GM03348 (cell line): ENCODE measurements around the gene KLHL26.
"Not testable (repeated sequence)": the region's sequence is repeated elsewhere in the genome, so short reads cannot be mapped to it uniquely, and the experiment has no call there.

Experiments
- DNase-seq: peaks from one replicate; pipeline ENCODE4 v3.0.0; 2012; ENCODE audit warnings: low spot score

KLHL26 gene

GRCh38 chr19:18665771-18666202 lies 29.0 kb downstream of the KLHL26 start:
- DNase-seq: no peak

- no peak for DNase-seq
Observed at GRCh38 chr19:18666317-18666716, 29.5 kb downstream of the KLHL26 start.

GRCh38 chr19:18666784-18667183 lies 30.0 kb downstream of the KLHL26 start:
- no peak for DNase-seq

GRCh38 chr19:18667531-18668251 lies 30.9 kb downstream of the KLHL26 start:
- no peak for DNase-seq

- DNase-seq: no peak
Observed at GRCh38 chr19:18668252-18668631, 31.4 kb downstream of the KLHL26 start.

- DNase-seq: no peak
Observed at GRCh38 chr19:18668744-18669523, 32.1 kb downstream of the KLHL26 start.

GRCh38 chr19:18669524-18669817 lies 32.6 kb downstream of the KLHL26 start:
- DNase-seq: no peak

GRCh38 chr19:18669883-18670282 lies 33.1 kb downstream of the KLHL26 start:
- DNase-seq: no peak

- no peak for DNase-seq
Observed at GRCh38 chr19:18670312-18670711, 33.5 kb downstream of the KLHL26 start.

GRCh38 chr19:18671303-18672043 lies 34.6 kb downstream of the KLHL26 start:
- no peak for DNase-seq

GRCh38 chr19:18672044-18672451 lies 35.2 kb downstream of the KLHL26 start:
- no peak for DNase-seq

GRCh38 chr19:18672606-18673337 lies 35.9 kb downstream of the KLHL26 start:
- DNase-seq: peak; percentile 42

GRCh38 chr19:18674616-18675015 lies 37.8 kb downstream of the KLHL26 start:
- DNase-seq: no peak

- DNase-seq: no peak
Observed at GRCh38 chr19:18675779-18676178, 39.0 kb downstream of the KLHL26 start.

- DNase-seq: no peak
Observed at GRCh38 chr19:18676692-18677091, 39.9 kb downstream of the KLHL26 start.

- no peak for DNase-seq
Observed at GRCh38 chr19:18677156-18677555, 40.3 kb downstream of the KLHL26 start.

- DNase-seq: not testable (repeated sequence)
Observed at GRCh38 chr19:18680148-18680547, 43.3 kb downstream of the KLHL26 start.

- no peak for DNase-seq
Observed at GRCh38 chr19:18682807-18683108, 45.9 kb downstream of the KLHL26 start.

- peak; percentile 100 for DNase-seq
Observed at GRCh38 chr19:18683109-18683957, 46.5 kb downstream of the KLHL26 start, which contains the start of gene CRTC1. Gene CRTC1 (plus strand): TSS chr19:18683680. CDS start chr19:18683703, 23 bp downstream.

GRCh38 chr19:18683958-18684641 lies 47.3 kb downstream of the KLHL26 start:
- no peak for DNase-seq

GRCh38 chr19:18684642-18684993 lies 47.8 kb downstream of the KLHL26 start:
- no peak for DNase-seq
